GM19035 (cell line): ENCODE data around the gene MAPK6.

Experiments used
- ATAC-seq: cut with Tn5 transposase; IDR thresholded peaks from one replicate; pipeline ENCODE4 v1.9.1; 2021; ENCODE audit not compliant: unreplicated experiment

The MAPK6 gene

GRCh38 chr15:52102463-52102862 is 83.4 kb downstream of the MAPK6 start:
- ATAC-seq, result no peak

DNA sequence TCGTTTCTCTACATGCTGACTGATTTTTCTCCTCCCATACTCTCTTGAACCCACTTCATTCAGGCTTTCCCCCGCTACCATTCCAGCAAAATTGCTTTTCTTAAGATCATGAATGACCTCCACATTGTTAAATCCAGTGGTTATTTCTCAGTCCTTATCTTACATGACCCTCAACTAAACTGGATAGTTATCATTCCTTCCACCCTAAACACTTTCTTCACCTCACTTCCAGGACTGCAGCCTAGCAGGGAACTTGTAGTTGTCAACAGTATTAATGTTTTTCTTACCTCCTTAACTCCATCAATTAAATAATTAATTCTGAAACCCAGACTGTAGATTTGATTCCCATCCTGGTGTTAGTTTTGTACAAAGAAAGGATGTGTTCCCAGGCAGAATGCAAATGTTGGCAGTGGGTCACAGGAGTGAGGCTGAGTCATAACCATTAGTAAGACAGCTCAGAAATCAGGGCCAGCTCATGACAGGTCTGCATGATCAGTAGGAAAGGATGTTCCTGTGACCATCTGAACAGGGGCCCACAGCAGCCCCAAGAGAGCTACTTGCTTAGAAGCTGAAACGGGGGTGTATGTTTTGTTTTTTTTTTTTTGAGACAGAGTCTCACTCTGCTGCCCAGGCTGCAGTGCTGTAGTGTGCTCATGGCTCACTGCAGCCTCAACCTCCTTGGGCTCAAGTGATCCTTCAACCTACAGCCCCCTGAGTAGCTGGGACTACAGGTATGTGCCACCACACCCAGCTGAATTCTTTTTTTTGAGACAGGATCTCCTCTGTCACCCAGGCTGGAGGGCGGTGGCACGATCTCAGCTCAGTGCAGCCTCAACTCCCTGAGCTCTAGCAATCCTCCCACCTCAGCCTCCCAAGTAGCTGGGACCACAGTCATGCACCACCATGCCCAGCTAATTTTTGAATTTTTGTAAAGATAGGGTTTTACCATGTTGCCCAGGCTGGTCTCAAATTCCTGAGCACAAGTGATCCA is 84.5 kb downstream of the MAPK6 start:
- ATAC-seq, result peak; percentile 75

- ATAC-seq, result peak; percentile 36
Measured at GRCh38 chr15:52104532-52105004, 85.5 kb downstream of the MAPK6 start.

- ATAC-seq, result no peak
Measured at GRCh38 chr15:52105846-52106245, 86.8 kb downstream of the MAPK6 start.

DNA sequence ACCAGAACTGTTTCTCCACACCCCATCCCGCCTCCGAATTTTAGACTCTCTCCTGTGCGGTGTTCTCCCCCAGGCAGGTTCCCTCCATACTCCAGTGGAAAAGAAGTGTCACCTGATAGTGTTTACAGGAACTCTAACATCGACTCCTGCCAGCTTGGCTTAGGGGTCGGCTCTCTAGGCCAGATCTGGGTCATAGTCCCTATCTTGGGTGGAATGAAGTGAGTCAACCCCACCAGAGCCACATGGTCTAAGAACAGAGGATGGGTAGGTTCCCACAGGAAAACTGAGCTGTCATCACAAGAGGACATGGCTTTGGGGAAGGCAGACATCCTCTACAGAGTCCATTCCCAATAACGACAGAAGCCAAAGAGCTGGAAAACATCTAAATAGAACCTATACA is 87.6 kb downstream of the MAPK6 start:
- no peak for ATAC-seq

- ATAC-seq, result no peak
Measured at GRCh38 chr15:52107238-52107637, 88.2 kb downstream of the MAPK6 start.

- peak; percentile 68 for ATAC-seq
Measured at GRCh38 chr15:52109559-52110451, 90.8 kb downstream of the MAPK6 start.

- ATAC-seq, result no peak
Measured at GRCh38 chr15:52111517-52112202, 92.6 kb downstream of the MAPK6 start.

- no peak for ATAC-seq
Measured at GRCh38 chr15:52112203-52112750, 93.3 kb downstream of the MAPK6 start.

GRCh38 chr15:52113235-52113634 is 94.2 kb downstream of the MAPK6 start:
- no peak for ATAC-seq

DNA sequence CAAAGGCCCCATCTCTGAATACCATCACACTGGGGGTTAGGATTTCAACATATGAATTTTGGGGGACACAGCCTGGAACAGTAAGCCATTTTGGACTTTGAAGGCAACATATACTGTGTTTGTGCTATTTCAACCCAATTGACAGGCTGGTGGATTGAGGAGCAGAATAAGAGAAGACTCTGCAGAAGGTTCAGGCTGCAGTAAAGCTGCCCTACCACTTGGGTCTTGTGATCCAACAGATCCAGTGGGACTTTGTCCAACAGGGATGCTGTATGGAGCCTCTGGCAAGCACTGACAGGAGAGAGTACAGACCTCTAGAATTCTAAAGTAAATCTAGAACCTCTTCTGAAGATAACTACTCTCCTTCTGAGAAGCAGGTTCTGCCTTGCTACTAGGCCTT is 94.7 kb downstream of the MAPK6 start:
- ATAC-seq, result no peak

- ATAC-seq, result no peak
Measured at GRCh38 chr15:52114261-52115055, 95.4 kb downstream of the MAPK6 start.

GRCh38 chr15:52115598-52116427 is 96.8 kb downstream of the MAPK6 start:
- ATAC-seq, result no peak
